Neuronal stem cell (in vitro differentiated cells): ENCODE results near the gene DGKB.

Source experiments
- DNase-seq: peaks from one replicate; pipeline ENCODE4 v3.0.0-alpha.2; 2013; ENCODE audit warnings: low spot score
- H2AFZ ChIP-seq: one replicate; pipeline ENCODE4 v1.6.1; 2013; ENCODE audit warnings: mild to moderate bottlenecking, low read length, inconsistent platforms
- H2AK5ac ChIP-seq: 2 replicates; pipeline ENCODE4 v1.6.1; 2013; ENCODE audit warnings: low read depth, mild to moderate bottlenecking, inconsistent platforms, low read length, moderate library complexity, mixed read lengths
- H2BK120ac ChIP-seq: 2 replicates; pipeline ENCODE4 v1.6.1; 2013; ENCODE audit warnings: low read depth, mild to moderate bottlenecking, inconsistent platforms, low read length, moderate library complexity, mixed read lengths
- H2BK12ac ChIP-seq: one replicate; pipeline ENCODE4 v1.6.1; 2013; ENCODE audit warnings: low read length, inconsistent platforms
- H2BK15ac ChIP-seq: 2 replicates; pipeline ENCODE4 v1.6.1; 2013; ENCODE audit warnings: mild to moderate bottlenecking, low read length, inconsistent platforms, mixed read lengths
- H2BK5ac ChIP-seq: one replicate; pipeline ENCODE4 v1.6.1; 2013; ENCODE audit warnings: inconsistent platforms, mild to moderate bottlenecking, low read length, moderate library complexity
- H3K14ac ChIP-seq: one replicate; pipeline ENCODE4 v1.6.1; 2013; ENCODE audit warnings: low read length, inconsistent platforms
- H3K18ac ChIP-seq: 2 replicates; pipeline ENCODE4 v1.6.1; 2013; ENCODE audit warnings: low read length, inconsistent platforms
- H3K23ac ChIP-seq: 2 replicates; pipeline ENCODE4 v1.6.1; 2013; ENCODE audit warnings: low read depth, mild to moderate bottlenecking, mixed read lengths, low read length, inconsistent platforms; ENCODE audit not compliant: poor library complexity
- H3K27ac ChIP-seq: replicated peaks from 3 replicates; pipeline ENCODE4 v1.5.1; 2013; ENCODE audit warnings: low read length, inconsistent platforms
- H3K27me3 ChIP-seq, 3 experiments: 2 replicates each; pipeline ENCODE4 v1.6.1; 2013; ENCODE audit warnings: low read length in 3 of 3, mild to moderate bottlenecking in 2 of 3, inconsistent platforms in 1 of 3, low read depth in 1 of 3, mixed read lengths in 1 of 3, moderate library complexity in 1 of 3; ENCODE audit not compliant: control insufficient read depth in 3 of 3, insufficient read depth in 3 of 3
- H3K36me3 ChIP-seq, 2 donors: replicated peaks in 1 of 2; 2 replicates each; pipeline ENCODE4 v1.6.1; 2013; ENCODE audit warnings: low read length in 2 of 2; ENCODE audit not compliant: control insufficient read depth in 2 of 2, insufficient read depth in 2 of 2
- H3K4ac ChIP-seq: 2 replicates; pipeline ENCODE4 v1.6.1; 2013; ENCODE audit warnings: inconsistent platforms, mild to moderate bottlenecking, low read length, moderate library complexity
- H3K4me1 ChIP-seq, 2 donors: 1 replicate in 1 of 2; 2 replicates in 1 of 2; pipeline ENCODE4 v1.6.1; 2013; ENCODE audit warnings: low read length in 2 of 2, low read depth in 1 of 2; ENCODE audit not compliant: control insufficient read depth in 2 of 2, insufficient read depth in 1 of 2
- H3K4me2 ChIP-seq: one replicate; pipeline ENCODE4 v1.6.1; 2013; ENCODE audit warnings: mild to moderate bottlenecking, low read length, inconsistent platforms; ENCODE audit not compliant: insufficient read depth, poor library complexity, severe bottlenecking
- H3K4me3 ChIP-seq, 2 donors: 2 replicates each; pipeline ENCODE4 v1.5.1; 2013; ENCODE audit warnings: low read length in 2 of 2, mild to moderate bottlenecking in 2 of 2, inconsistent platforms in 1 of 2, moderate library complexity in 1 of 2
- H3K79me1 ChIP-seq: one replicate; pipeline ENCODE4 v1.6.1; 2013; ENCODE audit warnings: low read depth, mild to moderate bottlenecking, inconsistent platforms, low read length, moderate library complexity
- H3K9ac ChIP-seq: one replicate; pipeline ENCODE4 v1.6.1; 2013; ENCODE audit warnings: mild to moderate bottlenecking, low read depth, low read length, inconsistent platforms; ENCODE audit not compliant: poor library complexity
- H3K9me3 ChIP-seq, 2 donors: replicated peaks in 1 of 2; 2 replicates each; pipeline versions ENCODE3 to v1.6.1; 2013; ENCODE audit warnings: low read length in 2 of 2, mild to moderate bottlenecking in 2 of 2, inconsistent platforms in 1 of 2, low read depth in 1 of 2, mixed read lengths in 1 of 2, moderate library complexity in 1 of 2; ENCODE audit not compliant: control insufficient read depth in 2 of 2, insufficient read depth in 1 of 2
- H4K8ac ChIP-seq: one replicate; pipeline ENCODE4 v1.6.1; 2013; ENCODE audit warnings: low read depth, mild to moderate bottlenecking, inconsistent platforms, low read length, moderate library complexity
- H4K91ac ChIP-seq: one replicate; pipeline ENCODE4 v1.6.1; 2013; ENCODE audit warnings: low read length, low read depth, mild to moderate bottlenecking, inconsistent platforms; ENCODE audit not compliant: poor library complexity
- WGBS, 2 donors: extraction: QIAGEN DNeasy Blood & Tissue Kit; methylation state at CpG; one replicate each; pipeline ENCODE4 v1.1.7; 2013; ENCODE audit warnings: missing lambda C conversion rate in 2 of 2, mixed read lengths in 1 of 2; ENCODE audit not compliant: insufficient read length in 2 of 2, insufficient replicate concordance in 1 of 2; ENCODE audit errors: extremely low coverage in 2 of 2; 5-methylcytosine and 5-hydroxymethylcytosine counted together

Gene DGKB

DNA sequence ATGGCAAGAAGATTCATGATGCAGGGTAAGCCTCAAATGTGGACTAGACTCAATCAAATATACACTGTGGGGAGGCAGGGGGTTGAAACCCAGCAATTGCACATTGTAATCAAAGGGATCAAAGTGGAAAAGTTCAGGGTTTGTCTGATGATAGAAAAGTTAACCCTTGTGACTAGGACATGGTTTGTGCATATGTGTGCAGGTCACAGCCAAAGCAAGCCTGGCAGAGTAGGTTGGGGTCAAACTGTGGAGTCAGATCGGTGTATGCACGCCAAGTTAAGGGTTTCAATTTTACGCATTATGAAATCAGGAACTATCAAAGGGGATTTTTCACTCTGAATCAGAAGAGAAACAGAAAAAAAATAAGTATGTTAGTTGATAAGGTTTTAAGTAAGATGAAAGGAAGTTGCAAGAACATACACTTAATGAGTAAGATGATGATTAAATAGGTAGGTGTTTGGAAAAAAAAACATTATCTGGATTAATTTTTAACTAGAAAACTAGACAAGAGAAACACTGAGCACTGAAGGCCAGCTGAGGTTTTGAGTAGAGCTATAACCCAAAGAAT is 188.3 kb downstream of the DGKB start:
- no peak overlapping the region for H3K4me2 ChIP-seq
- no peak overlapping the region for H2BK120ac ChIP-seq
- H3K18ac ChIP-seq, result no peak overlapping the region
- no CpG with 5 or more reads among the region's 3 CpGs for WGBS, 2 donors
- H3K14ac ChIP-seq, result no peak overlapping the region
- no peaks in the 10 kb centered on the region for H3K4me1 ChIP-seq
- H3K27me3 ChIP-seq, result no peaks in the 10 kb centered on the region
- H2BK12ac ChIP-seq, result no peak overlapping the region
- H3K9ac ChIP-seq, result no peak overlapping the region
- H3K23ac ChIP-seq, result no peak overlapping the region
- H2AFZ ChIP-seq, result no peak overlapping the region
- H3K27ac ChIP-seq, result no peak overlapping the region
- H3K9me3 ChIP-seq, result no peaks in the 10 kb centered on the region
- H3K79me1 ChIP-seq, result no peaks in the 10 kb centered on the region
- H4K8ac ChIP-seq, result no peak overlapping the region
- H4K91ac ChIP-seq, result no peak overlapping the region
- no peak overlapping the region for H2BK5ac ChIP-seq
- no peak overlapping the region for H2AK5ac ChIP-seq
- no peak for DNase-seq
- H3K36me3 ChIP-seq, result no peaks in the 10 kb centered on the region
- no peak overlapping the region for H2BK15ac ChIP-seq
- no peak overlapping the region for H3K4me3 ChIP-seq
- H3K4ac ChIP-seq, result no peak overlapping the region

DNA sequence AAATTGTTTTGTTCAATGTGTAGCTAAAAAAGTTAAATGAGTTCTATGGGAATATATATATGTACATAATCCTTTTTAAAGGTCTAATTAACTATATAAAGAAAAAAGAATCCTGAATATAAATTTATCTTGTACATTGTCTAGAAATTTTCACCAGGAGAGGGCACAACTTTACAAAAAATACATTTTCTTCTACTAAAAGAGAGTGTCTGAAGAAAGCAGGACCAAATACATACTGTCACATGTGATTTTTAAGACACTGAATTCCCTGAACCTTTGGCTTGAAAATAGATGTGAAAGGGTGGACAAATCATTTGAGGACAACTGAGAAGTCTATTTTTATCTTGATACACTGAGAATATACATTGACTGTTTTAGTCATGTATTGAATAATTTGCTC is 204.3 kb downstream of the DGKB start:
- H3K79me1 ChIP-seq, result no peaks in the 10 kb centered on the region
- H2BK120ac ChIP-seq, result no peak overlapping the region
- H3K4ac ChIP-seq, result no peak overlapping the region
- no peak overlapping the region for H3K4me3 ChIP-seq
- no peak overlapping the region for H3K14ac ChIP-seq
- H4K91ac ChIP-seq, result no peak overlapping the region
- no peaks in the 10 kb centered on the region for H3K9me3 ChIP-seq
- no peak overlapping the region for H3K23ac ChIP-seq
- no peak for DNase-seq
- no peaks in the 10 kb centered on the region for H3K36me3 ChIP-seq
- no peak overlapping the region for H2BK12ac ChIP-seq
- H3K27me3 ChIP-seq, result no peaks in the 10 kb centered on the region
- no peak overlapping the region for H2AFZ ChIP-seq
- H2BK15ac ChIP-seq, result no peak overlapping the region
- no peak overlapping the region for H4K8ac ChIP-seq
- no peak overlapping the region for H3K18ac ChIP-seq
- no peak overlapping the region for H2BK5ac ChIP-seq
- H2AK5ac ChIP-seq, result no peak overlapping the region
- no peaks in the 10 kb centered on the region for H3K4me1 ChIP-seq
- H3K27ac ChIP-seq, result no peak overlapping the region
- no peak overlapping the region for H3K4me2 ChIP-seq
- H3K9ac ChIP-seq, result no peak overlapping the region

DNA sequence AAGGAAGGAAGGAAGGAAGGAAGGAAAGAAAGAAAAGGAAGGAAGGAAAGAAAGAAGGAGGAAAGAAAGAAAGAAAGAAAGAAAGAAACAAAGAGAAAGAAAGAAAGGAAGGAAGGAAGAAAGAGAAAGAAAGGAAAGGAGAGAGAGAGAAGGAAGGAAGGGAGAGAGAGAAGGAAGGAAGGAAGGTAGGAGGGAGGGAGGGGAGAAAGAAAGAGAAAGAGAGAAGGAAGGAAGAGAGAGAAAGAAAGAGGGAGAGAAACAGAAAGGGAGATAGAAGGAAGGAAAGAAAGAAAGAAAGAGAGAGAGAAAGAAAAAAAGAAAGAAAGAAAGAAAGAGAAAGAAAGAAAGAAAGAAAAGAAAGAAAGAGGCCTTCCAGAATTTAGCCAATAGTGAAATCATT is 204.9 kb downstream of the DGKB start:
- no peak overlapping the region for H3K4me2 ChIP-seq
- no peak overlapping the region for H3K27ac ChIP-seq
- no peak overlapping the region for H4K91ac ChIP-seq
- no peak overlapping the region for H3K4me3 ChIP-seq
- H4K8ac ChIP-seq, result no peak overlapping the region
- H2BK12ac ChIP-seq, result no peak overlapping the region
- no peaks in the 10 kb centered on the region for H3K79me1 ChIP-seq
- no peak overlapping the region for H2BK5ac ChIP-seq
- H3K23ac ChIP-seq, result no peak overlapping the region
- H2AFZ ChIP-seq, result no peak overlapping the region
- no peak overlapping the region for H3K9ac ChIP-seq
- H3K18ac ChIP-seq, result no peak overlapping the region
- H3K4me1 ChIP-seq, result no peaks in the 10 kb centered on the region
- no peak overlapping the region for H3K4ac ChIP-seq
- H2BK120ac ChIP-seq, result no peak overlapping the region
- no peak for DNase-seq
- H3K9me3 ChIP-seq, result no peaks in the 10 kb centered on the region
- H3K14ac ChIP-seq, result no peak overlapping the region
- H3K27me3 ChIP-seq, result no peaks in the 10 kb centered on the region
- H2BK15ac ChIP-seq, result no peak overlapping the region
- no peaks in the 10 kb centered on the region for H3K36me3 ChIP-seq
- no peak overlapping the region for H2AK5ac ChIP-seq

DNA sequence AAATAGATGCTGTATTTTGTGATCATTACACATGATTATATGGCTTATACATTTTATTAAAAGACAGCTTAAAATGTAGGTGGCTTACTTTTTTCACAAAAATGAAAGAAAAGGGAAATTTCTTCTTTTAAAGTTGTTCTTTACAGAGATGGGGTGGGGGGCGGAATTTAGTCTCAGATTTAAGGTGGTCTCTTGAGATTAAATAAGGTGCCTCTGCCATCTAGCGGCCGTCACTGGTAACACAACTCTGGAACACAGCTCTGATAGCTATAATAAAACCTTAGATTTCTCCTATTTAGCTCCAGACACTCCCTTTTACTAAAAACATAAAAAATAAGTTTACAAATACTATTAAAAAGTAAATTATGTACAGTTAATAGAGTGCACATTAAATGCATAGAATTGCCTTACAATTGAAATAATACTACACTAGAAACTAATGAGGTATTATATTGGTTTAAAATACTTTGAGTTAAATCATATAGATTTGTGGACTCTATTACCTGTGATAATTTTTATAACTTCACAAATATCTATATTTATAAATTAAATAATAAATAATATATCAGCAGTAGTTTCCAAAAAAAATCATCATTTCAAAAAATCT is 210.9 kb downstream of the DGKB start:
- Histone ChIP-seq H2BK12ac (no peak overlapping the region), H3K14ac (no peak overlapping the region), H4K91ac (no peak overlapping the region), H3K27me3 (no peaks in the 10 kb centered on the region), H3K9me3 (no peaks in the 10 kb centered on the region), H2BK5ac (no peak overlapping the region), H3K36me3 (no peaks in the 10 kb centered on the region), H3K18ac (no peak overlapping the region), H3K9ac (no peak overlapping the region), H3K27ac (no peak overlapping the region), H2BK15ac (no peak overlapping the region), H3K4ac (no peak overlapping the region), H3K23ac (no peak overlapping the region), H3K79me1 (no peaks in the 10 kb centered on the region), H4K8ac (no peak overlapping the region), H2BK120ac (no peak overlapping the region), H2AK5ac (no peak overlapping the region), H3K4me2 (no peak overlapping the region), H3K4me3 (no peak overlapping the region), H3K4me1 (no peaks in the 10 kb centered on the region), H2AFZ (no peak overlapping the region)
- WGBS, 2 donors, result no CpG with 5 or more reads among the region's 3 CpGs
- peak; percentile 68 for DNase-seq
